Liver (tissue), 9 donors: Measurements from ENCODE around the gene CPLX4. TPM values are rescaled to one million over a fixed set of nuclear protein-coding genes. Genes with fewer than 3 reads are reported as not detected.

ENCODE experiments used
- DNase-seq: peaks from one replicate; pipeline ENCODE4 v3.0.0-alpha.2; 2017; ENCODE audit warnings: low spot score
- H3K27ac ChIP-seq, 2 donors: one replicate each; pipeline ENCODE4 v1.7.0; 2013; ENCODE audit warnings: inconsistent platforms in 2 of 2, low read length in 2 of 2, control low read depth in 1 of 2, low read depth in 1 of 2, mild to moderate bottlenecking in 1 of 2
- H3K27me3 ChIP-seq, 4 donors: one replicate each; pipeline versions ENCODE4 v1.6.1 to v1.7.0; 2013; ENCODE audit warnings: low read length in 3 of 4, inconsistent platforms in 1 of 4, mild to moderate bottlenecking in 1 of 4, moderate library complexity in 1 of 4; ENCODE audit not compliant: control insufficient read depth in 4 of 4, insufficient read depth in 4 of 4
- H3K36me3 ChIP-seq, 4 donors: one replicate each; pipeline versions ENCODE4 v1.6.1 to v1.7.0; 2013; ENCODE audit warnings: low read length in 3 of 4, mild to moderate bottlenecking in 3 of 4, low read depth in 1 of 4, moderate library complexity in 1 of 4; ENCODE audit not compliant: control insufficient read depth in 4 of 4, insufficient read depth in 3 of 4
- H3K4me1 ChIP-seq, 4 donors: one replicate each; pipeline versions ENCODE4 v1.6.1 to v1.7.0; 2013; ENCODE audit warnings: low read length in 3 of 4, mild to moderate bottlenecking in 3 of 4, moderate library complexity in 1 of 4; ENCODE audit not compliant: control insufficient read depth in 4 of 4, insufficient read depth in 4 of 4
- H3K4me3 ChIP-seq, 3 donors: one replicate each; pipeline versions ENCODE4 v1.6.1 to v1.7.0; 2013; ENCODE audit warnings: low read length in 3 of 3, control low read depth in 1 of 3, low read depth in 1 of 3, mild to moderate bottlenecking in 1 of 3
- H3K9ac ChIP-seq, 2 donors: one replicate each; pipeline ENCODE4 v1.7.0; 2013; ENCODE audit warnings: low read length in 2 of 2, mild to moderate bottlenecking in 2 of 2, moderate library complexity in 2 of 2, control low read depth in 1 of 2, low read depth in 1 of 2
- H3K9me3 ChIP-seq, 4 donors: one replicate each; pipeline versions ENCODE4 v1.6.1 to v1.7.0; 2013; ENCODE audit warnings: low read length in 3 of 4; ENCODE audit not compliant: control insufficient read depth in 4 of 4
- ATF3 ChIP-seq: IDR thresholded peaks from 2 replicates; pipeline ENCODE4 v1.6.1; 2016; ENCODE audit warnings: antibody characterized with exemption
- CTCF ChIP-seq: fragments of 150-350 bp; IDR thresholded peaks from 2 replicates; pipeline ENCODE4 v1.5.1; 2017; ENCODE audit warnings: improper control_type of control experiment, low read depth, low read length; ENCODE audit not compliant: missing input control
- EGR1 ChIP-seq, 2 donors: IDR thresholded peaks; 2 replicates each; pipeline ENCODE4 v1.6.1; 2016 to 2018; ENCODE audit warnings: antibody characterized with exemption in 2 of 2, low read depth in 2 of 2
- FOXA1 ChIP-seq: IDR thresholded peaks from 2 replicates; pipeline ENCODE4 v1.6.1; 2016; ENCODE audit warnings: antibody characterized with exemption
- FOXA2 ChIP-seq: IDR thresholded peaks from 2 replicates; pipeline ENCODE4 v1.6.1; 2016; ENCODE audit warnings: antibody characterized with exemption
- GABPA ChIP-seq, 2 donors: IDR thresholded peaks in 1 of 2; conservative IDR thresholded peaks in 1 of 2; 2 replicates each; pipeline ENCODE4 v1.6.1; 2016; ENCODE audit warnings: antibody characterized with exemption in 2 of 2, mild to moderate bottlenecking in 1 of 2, moderate library complexity in 1 of 2
- HNF4A ChIP-seq, 2 donors: conservative IDR thresholded peaks; 2 replicates each; pipeline ENCODE4 v1.6.1; 2016; ENCODE audit warnings: antibody characterized with exemption in 2 of 2, mild to moderate bottlenecking in 2 of 2
- HNF4G ChIP-seq: IDR thresholded peaks from 2 replicates; pipeline ENCODE4 v1.6.1; 2016; ENCODE audit warnings: antibody characterized with exemption
- JUND ChIP-seq, 2 donors: IDR thresholded peaks; 2 replicates each; pipeline ENCODE4 v1.6.1; 2016; ENCODE audit warnings: antibody characterized with exemption in 2 of 2
- NR2F2 ChIP-seq: IDR thresholded peaks from 2 replicates; pipeline ENCODE4 v1.6.1; 2016; ENCODE audit warnings: antibody characterized with exemption
- RAD21 ChIP-seq, 2 donors: IDR thresholded peaks; 2 replicates each; pipeline ENCODE4 v1.6.1; 2016; ENCODE audit warnings: antibody characterized with exemption in 2 of 2, mild to moderate bottlenecking in 2 of 2
- REST ChIP-seq: IDR thresholded peaks from 2 replicates; pipeline ENCODE4 v1.6.1; 2016; ENCODE audit warnings: antibody characterized with exemption, mild to moderate bottlenecking
- RXRA ChIP-seq, 2 donors: IDR thresholded peaks; 2 replicates each; pipeline ENCODE4 v1.6.1; 2017 to 2018; ENCODE audit warnings: antibody characterized with exemption in 2 of 2, mild to moderate bottlenecking in 1 of 2
- SP1 ChIP-seq: IDR thresholded peaks from 2 replicates; pipeline ENCODE4 v1.6.1; 2018; ENCODE audit warnings: antibody characterized with exemption, mild to moderate bottlenecking
- TAF1 ChIP-seq: conservative IDR thresholded peaks from 2 replicates; pipeline ENCODE4 v1.6.1; 2016; ENCODE audit warnings: antibody characterized with exemption, mild to moderate bottlenecking
- YY1 ChIP-seq: IDR thresholded peaks from 2 replicates; pipeline ENCODE4 v1.6.1; 2016; ENCODE audit warnings: antibody characterized with exemption, mild to moderate bottlenecking
- ZBTB33 ChIP-seq: IDR thresholded peaks from 2 replicates; pipeline ENCODE4 v1.6.1; 2016; ENCODE audit warnings: antibody characterized with exemption
- WGBS: extraction: QIAGEN DNeasy Blood & Tissue Kit; methylation state at CpG from one replicate; pipeline ENCODE4 v1.1.7; 2013; 5-methylcytosine and 5-hydroxymethylcytosine counted together
- polyA plus RNA-seq, 2 donors: library from polyadenylated mRNA; stranded (reverse) in 1 of 2; unstranded in 1 of 2; fragments of 200-250 nt in 1 of 2; fragments of >200 nt in 1 of 2; fragmentation: Nextera tagmentation in 1 of 2; extraction: Ambion mirVana in 1 of 2; gene quantifications; one replicate each; pipeline versions ENCODE4 v1.2.1 to v1.2.3, GENCODE V29; 2013 to 2015
- total RNA-seq, 2 donors: library from RNA; depleted of rRNA; stranded (reverse); fragments of >200 nt; gene quantifications; one replicate each; pipeline ENCODE4 v1.2.3, GENCODE V29; 2014
- TF ChIP-seq, protein P1 (sequence below): IDR thresholded peaks from 2 replicates; pipeline ENCODE4 v1.6.1; 2016; ENCODE audit warnings: antibody characterized with exemption
- donor health status: healthy.
- donor health status: healthy.
- donor health status: healthy.
- donor health status: healthy.
- donor health status: healthy.

CPLX4 gene
- total and polyA plus RNA-seq, 4 donors: not detected

GRCh38 chr18:59332986-59333385, 14.5 kb upstream of the CPLX4 start:
- no peak for TF ChIP-seq FOXA1
- TF ChIP-seq, protein P1, sequence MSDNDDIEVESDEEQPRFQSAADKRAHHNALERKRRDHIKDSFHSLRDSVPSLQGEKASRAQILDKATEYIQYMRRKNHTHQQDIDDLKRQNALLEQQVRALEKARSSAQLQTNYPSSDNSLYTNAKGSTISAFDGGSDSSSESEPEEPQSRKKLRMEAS: no peak
- TF ChIP-seq ATF3: no peak
- TF ChIP-seq ZBTB33: no peak
- no peak for TF ChIP-seq YY1
- TF ChIP-seq SP1: no peak
- TF ChIP-seq GABPA (IDR thresholded peaks at IDR 0.05 in 1 of 2, conservative IDR thresholded peaks at IDR 0.05 in 1 of 2): no peak
- TF ChIP-seq RAD21 (IDR thresholded peaks at IDR 0.05): no peak
- no peak for TF ChIP-seq FOXA2
- Histone ChIP-seq H3K27me3 (no peaks in the 10 kb centered on the region), H3K4me3 (no peak overlapping the region), H3K9me3 (no peaks in the 10 kb centered on the region), H3K36me3 (peaks cover 3 to 77% (median 51%) of the 10 kb centered on the region in 4 donors), H3K9ac (no peak overlapping the region), H3K27ac (no peak overlapping the region), H3K4me1 (no peaks in the 10 kb centered on the region)
- 92% methylated on average over 3 of the region's 3 CpGs for WGBS
- DNase-seq: no peak

- peaks cover 0 to 64% (median 54%) of the 10 kb centered on the region in 4 donors for H3K36me3 ChIP-seq
- no peaks in the 10 kb centered on the region for H3K9me3 ChIP-seq
- H3K27ac ChIP-seq: no peak overlapping the region
- TF ChIP-seq HNF4G (no peak), JUND (IDR thresholded peaks at IDR 0.05) (no peak), NR2F2 (no peak), RXRA (IDR thresholded peaks at IDR 0.05) (no peak), REST (no peak), HNF4A (conservative IDR thresholded peaks at IDR 0.05) (no peak), EGR1 (IDR thresholded peaks at IDR 0.05; ENCODE audit: low read depth in 2 of 2) (no peak), SP1 (no peak), YY1 (no peak), GABPA (IDR thresholded peaks at IDR 0.05 in 1 of 2, conservative IDR thresholded peaks at IDR 0.05 in 1 of 2) (no peak), RAD21 (IDR thresholded peaks at IDR 0.05) (no peak), FOXA2 (no peak), ZBTB33 (no peak), CTCF (no peak), ATF3 (no peak), FOXA1 (no peak), TAF1 (no peak)
- TF ChIP-seq, protein P1: no peak
- no peak for DNase-seq
- no peak overlapping the region for H3K4me3 ChIP-seq
- no peaks in the 10 kb centered on the region for H3K4me1 ChIP-seq
- 99% methylated on average over 2 of the region's 2 CpGs for WGBS
- no peaks in the 10 kb centered on the region for H3K27me3 ChIP-seq
- H3K9ac ChIP-seq: no peak overlapping the region
Measured at GRCh38 chr18:59328683-59329082, 10.2 kb upstream of the CPLX4 start.
